T-helper 2 cell treated with Interferon-gamma antibody and Interleukin-4, amounts not matched to agents 5 μg/mL and 100 μg/mL, for 36 hours (primary cell): ENCODE data around the gene ERMARD.

Experiments used
- DNase-seq: peaks from one replicate; pipeline ENCODE4 v3.0.0; 2021; ENCODE audit warnings: low spot score
- H3K27ac Mint-ChIP-seq: one replicate; pipeline ENCODE4 v1.8.0; 2021; ENCODE audit warnings: mild to moderate bottlenecking, mixed read lengths
- H3K27me3 Mint-ChIP-seq: one replicate; pipeline ENCODE4 v1.8.0; 2021; ENCODE audit warnings: low read depth, mixed read lengths
- H3K36me3 Mint-ChIP-seq: one replicate; pipeline ENCODE4 v1.8.0; 2021; ENCODE audit warnings: low read depth, mixed read lengths
- H3K4me1 Mint-ChIP-seq: one replicate; pipeline ENCODE4 v1.8.0; 2021; ENCODE audit warnings: low read depth, mixed read lengths
- H3K4me3 Mint-ChIP-seq: one replicate; pipeline ENCODE4 v1.8.0; 2022; ENCODE audit warnings: mild to moderate bottlenecking, moderate library complexity, mixed read lengths
- H3K9me3 Mint-ChIP-seq: one replicate; pipeline ENCODE4 v1.8.0; 2021; ENCODE audit warnings: mixed read lengths

The ERMARD gene

GRCh38 chr6:169723991-169724493 lies 27.4 kb upstream of the ERMARD start:
- Mint-ChIP-seq H3K9me3 (no peaks in the 10 kb centered on the region), H3K4me1 (peaks cover 40% of the 10 kb centered on the region), H3K4me3 (peak overlapping the region; percentile 34), H3K36me3 (peaks cover 11% of the 10 kb centered on the region), H3K27ac (peak overlapping the region; percentile 38), H3K27me3 (peaks cover 4% of the 10 kb centered on the region)
- DNase-seq, result peak; percentile 50

GRCh38 chr6:169724494-169725124 lies 26.8 kb upstream of the ERMARD start, which contains the start of gene PHF10:
Gene PHF10, minus strand, starts transcription at chr6:169724500. Its CDS starts 569 bp downstream, at chr6:169723931.
- peak; percentile 66 for DNase-seq
- Mint-ChIP-seq H3K9me3 (no peaks in the 10 kb centered on the region), H3K36me3 (peaks cover 7% of the 10 kb centered on the region), H3K27ac (peak within 1 kb of the TSS; percentile 98), H3K4me1 (peaks cover 34% of the 10 kb centered on the region), H3K4me3 (peak within 1 kb of the TSS; percentile 92), H3K27me3 (peaks cover 4% of the 10 kb centered on the region)

- Mint-ChIP-seq H3K27me3 (peaks cover 4% of the 10 kb centered on the region), H3K9me3 (no peaks in the 10 kb centered on the region), H3K4me1 (peaks cover 31% of the 10 kb centered on the region), H3K27ac (peak overlapping the region; percentile 85), H3K4me3 (peak overlapping the region; percentile 81), H3K36me3 (peaks cover 5% of the 10 kb centered on the region)
- DNase-seq, result peak; percentile 23
These were observed 26.0 kb upstream of the ERMARD start for GRCh38 chr6:169725125-169726048.

DNA sequence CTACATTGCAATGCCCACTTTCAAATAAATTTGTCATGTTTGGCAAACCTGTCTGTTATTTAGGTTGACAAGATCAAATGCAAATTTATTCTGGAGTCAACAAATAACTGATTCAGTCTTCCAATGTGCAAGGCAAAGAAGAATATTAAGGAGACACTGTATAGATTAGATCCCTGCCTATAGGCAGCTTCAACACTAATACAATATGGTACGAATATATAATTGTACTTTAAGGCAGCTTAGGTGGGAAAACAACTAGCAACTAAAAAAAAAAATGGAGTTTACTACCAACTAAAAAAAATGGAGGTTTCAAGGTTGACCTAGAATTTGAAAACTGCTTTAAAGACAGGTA lies 25.4 kb upstream of the ERMARD start:
- no peak for DNase-seq
- Mint-ChIP-seq H3K4me3 (peak overlapping the region; percentile 81), H3K27ac (peak overlapping the region; percentile 43), H3K27me3 (peaks cover 7% of the 10 kb centered on the region), H3K36me3 (peaks cover 4% of the 10 kb centered on the region), H3K9me3 (no peaks in the 10 kb centered on the region), H3K4me1 (peaks cover 28% of the 10 kb centered on the region)

DNA sequence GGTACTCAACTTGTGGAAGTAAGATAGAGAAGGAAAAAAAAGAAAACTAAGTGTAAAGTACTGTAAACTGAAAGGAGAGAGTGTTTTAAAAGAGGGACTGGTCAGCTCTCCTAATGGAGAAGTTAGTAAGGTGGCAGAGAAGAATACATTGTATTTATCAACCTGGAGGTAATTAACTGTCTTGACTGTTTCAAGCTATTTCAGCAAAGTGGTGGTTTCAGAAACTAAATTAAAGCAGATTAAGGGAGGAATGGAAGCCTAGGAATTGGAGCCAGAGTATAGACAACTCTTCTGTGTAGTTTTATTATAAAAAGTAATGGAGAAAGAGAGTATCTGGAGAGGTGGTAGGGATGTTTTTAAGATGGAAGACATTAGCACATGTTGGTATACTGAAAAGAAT lies 24.5 kb upstream of the ERMARD start:
- H3K9me3 Mint-ChIP-seq, result no peaks in the 10 kb centered on the region
- H3K4me1 Mint-ChIP-seq, result peaks cover 22% of the 10 kb centered on the region
- H3K4me3 Mint-ChIP-seq, result no peak overlapping the region
- H3K36me3 Mint-ChIP-seq, result peaks cover 2% of the 10 kb centered on the region
- no peak for DNase-seq
- H3K27me3 Mint-ChIP-seq, result peaks cover 7% of the 10 kb centered on the region
- no peak overlapping the region for H3K27ac Mint-ChIP-seq

DNA sequence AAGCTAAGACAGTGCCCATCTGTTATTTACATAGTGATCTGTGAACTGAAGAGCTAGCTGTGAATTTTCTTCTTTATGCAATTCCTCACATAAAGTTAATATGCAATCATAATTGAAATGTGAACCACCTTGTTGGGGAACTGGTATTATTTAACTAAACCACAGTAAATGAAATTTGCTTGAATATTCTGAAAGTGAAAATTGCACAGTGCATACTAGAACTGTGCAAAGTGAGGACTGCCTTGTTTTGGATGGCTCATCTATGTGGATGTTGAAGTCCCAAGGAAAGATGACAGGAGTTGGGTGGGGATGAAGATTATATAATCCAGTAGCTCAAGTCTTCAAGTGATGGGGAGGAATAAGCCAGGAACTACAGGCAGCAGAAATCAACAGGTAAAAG lies 21.5 kb upstream of the ERMARD start:
- Mint-ChIP-seq H3K4me1 (peaks cover 16% of the 10 kb centered on the region), H3K27me3 (peaks cover 30% of the 10 kb centered on the region), H3K27ac (no peak overlapping the region), H3K9me3 (no peaks in the 10 kb centered on the region), H3K36me3 (no peaks in the 10 kb centered on the region), H3K4me3 (no peak overlapping the region)
- no peak for DNase-seq

DNA sequence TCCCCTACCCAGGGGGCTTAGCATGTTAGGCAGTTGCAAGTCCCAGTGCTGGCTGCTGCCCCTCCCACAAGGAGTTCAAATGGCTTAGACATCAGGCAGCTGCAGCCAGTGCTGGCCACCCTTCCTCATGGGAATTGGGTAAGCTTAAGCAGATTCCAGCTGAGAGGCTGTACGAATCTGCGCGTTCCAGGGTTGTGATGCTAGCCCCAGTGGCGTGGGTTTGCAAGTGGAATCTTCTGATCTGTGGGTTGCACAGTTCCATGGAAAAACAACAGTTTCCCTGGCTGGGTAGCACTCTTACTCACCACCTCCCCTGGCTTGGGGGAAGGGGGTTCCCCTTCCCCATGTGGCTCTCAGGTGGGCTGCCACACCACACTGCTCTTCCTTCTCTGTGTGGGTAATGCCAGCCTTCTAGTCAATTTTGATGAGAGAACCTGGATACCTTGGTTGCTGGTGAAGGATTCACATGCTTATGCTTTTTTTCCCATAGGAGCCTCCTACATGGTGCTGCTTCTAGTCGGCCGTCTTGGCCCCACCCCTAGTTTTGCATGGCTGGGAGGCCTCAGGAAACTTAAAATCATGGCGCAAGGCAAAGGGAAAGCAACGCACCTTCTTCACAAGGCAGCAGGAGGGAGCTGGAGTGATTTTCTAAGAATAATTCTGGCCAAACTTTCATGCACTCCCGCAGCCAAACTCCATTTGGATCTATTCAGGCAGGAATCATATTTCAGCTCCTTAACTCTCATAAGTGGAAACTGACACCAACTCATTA lies 13.0 kb upstream of the ERMARD start:
- Mint-ChIP-seq H3K4me3 (no peak overlapping the region), H3K27ac (no peak overlapping the region), H3K9me3 (no peaks in the 10 kb centered on the region), H3K36me3 (no peaks in the 10 kb centered on the region), H3K4me1 (no peaks in the 10 kb centered on the region), H3K27me3 (peaks cover 37% of the 10 kb centered on the region)
- no peak for DNase-seq

DNA sequence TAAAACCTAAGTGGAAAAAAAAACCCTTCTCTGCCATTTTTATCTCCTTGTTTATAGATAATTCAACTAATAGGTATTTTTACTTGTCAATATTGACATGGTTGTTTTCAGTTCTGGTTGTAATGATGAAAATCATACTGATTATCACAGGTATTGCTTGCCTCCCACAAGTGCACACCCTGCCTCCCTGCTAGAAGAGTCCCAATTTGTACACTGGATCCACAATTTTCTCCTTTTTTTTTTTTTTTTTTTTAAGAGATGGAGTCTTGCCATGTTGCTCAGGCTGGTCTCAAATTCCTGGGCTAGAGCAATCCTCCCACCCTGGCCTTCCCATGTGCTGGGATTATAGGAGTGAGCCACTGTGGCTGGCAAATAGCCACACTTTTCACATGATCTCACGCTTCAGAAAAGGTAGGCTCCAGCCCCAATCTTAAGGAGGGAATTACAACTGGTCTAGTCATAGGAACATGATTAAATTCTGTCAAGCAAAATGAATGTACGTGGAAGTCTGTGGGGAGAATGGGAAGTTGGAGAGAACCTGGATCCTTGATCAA lies 12.4 kb upstream of the ERMARD start:
- Mint-ChIP-seq H3K4me1 (no peaks in the 10 kb centered on the region), H3K9me3 (no peaks in the 10 kb centered on the region), H3K36me3 (no peaks in the 10 kb centered on the region), H3K27ac (no peak overlapping the region), H3K27me3 (peaks cover 36% of the 10 kb centered on the region), H3K4me3 (no peak overlapping the region)
- DNase-seq, result no peak

- Mint-ChIP-seq H3K36me3 (no peaks in the 10 kb centered on the region), H3K27me3 (peaks cover 23% of the 10 kb centered on the region), H3K4me3 (no peak overlapping the region), H3K4me1 (no peaks in the 10 kb centered on the region), H3K27ac (no peak overlapping the region), H3K9me3 (peaks cover 5% of the 10 kb centered on the region)
- DNase-seq, result no peak
These were observed 10.1 kb upstream of the ERMARD start for GRCh38 chr6:169741344-169741743.

DNA sequence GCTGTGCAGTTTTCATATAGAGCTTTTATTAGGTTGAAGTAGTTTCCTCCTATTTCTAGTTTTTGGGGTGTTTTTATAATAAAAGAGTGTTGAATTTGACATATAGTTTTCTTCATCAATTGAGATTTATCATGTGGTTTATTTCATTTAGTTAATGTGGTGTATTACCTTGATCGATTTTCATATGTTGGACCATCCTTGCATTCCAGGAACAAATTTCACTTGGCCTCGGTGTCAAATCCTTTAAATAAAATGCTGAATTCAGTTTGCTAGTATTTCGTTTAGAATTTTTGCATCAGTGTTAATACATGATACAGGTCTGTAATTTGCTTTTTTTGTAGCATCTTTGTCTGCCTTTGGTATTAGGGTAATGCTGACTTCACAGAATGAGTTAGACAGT lies 6.0 kb upstream of the ERMARD start:
- Mint-ChIP-seq H3K9me3 (peaks cover 5% of the 10 kb centered on the region), H3K36me3 (peaks cover 6% of the 10 kb centered on the region), H3K27ac (no peak overlapping the region), H3K27me3 (peaks cover 18% of the 10 kb centered on the region), H3K4me3 (no peak overlapping the region), H3K4me1 (peaks cover 10% of the 10 kb centered on the region)
- DNase-seq, result no peak

DNA sequence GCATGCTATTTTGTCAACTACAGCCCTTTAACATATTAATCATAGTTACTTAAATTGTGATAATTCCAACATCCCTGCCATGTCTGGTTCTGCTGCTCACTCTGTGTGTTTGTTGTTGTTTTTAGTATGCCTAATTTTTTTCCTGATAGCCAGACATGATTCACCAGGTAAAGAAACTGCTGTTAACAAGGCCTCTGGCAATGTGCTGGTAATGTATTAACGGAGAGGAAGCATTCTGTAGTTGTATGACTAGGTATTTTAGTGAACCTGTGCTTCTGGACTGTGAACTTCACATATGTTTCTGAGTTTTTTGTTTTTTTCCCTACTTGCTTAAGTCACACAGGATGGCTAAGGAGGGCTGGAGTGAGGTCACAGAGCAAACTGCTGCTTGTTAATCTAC lies 4.9 kb upstream of the ERMARD start:
- Mint-ChIP-seq H3K27ac (no peak overlapping the region), H3K9me3 (peaks cover 5% of the 10 kb centered on the region), H3K27me3 (peaks cover 18% of the 10 kb centered on the region), H3K36me3 (peaks cover 11% of the 10 kb centered on the region), H3K4me3 (no peak overlapping the region), H3K4me1 (peaks cover 13% of the 10 kb centered on the region)
- no peak for DNase-seq

DNA sequence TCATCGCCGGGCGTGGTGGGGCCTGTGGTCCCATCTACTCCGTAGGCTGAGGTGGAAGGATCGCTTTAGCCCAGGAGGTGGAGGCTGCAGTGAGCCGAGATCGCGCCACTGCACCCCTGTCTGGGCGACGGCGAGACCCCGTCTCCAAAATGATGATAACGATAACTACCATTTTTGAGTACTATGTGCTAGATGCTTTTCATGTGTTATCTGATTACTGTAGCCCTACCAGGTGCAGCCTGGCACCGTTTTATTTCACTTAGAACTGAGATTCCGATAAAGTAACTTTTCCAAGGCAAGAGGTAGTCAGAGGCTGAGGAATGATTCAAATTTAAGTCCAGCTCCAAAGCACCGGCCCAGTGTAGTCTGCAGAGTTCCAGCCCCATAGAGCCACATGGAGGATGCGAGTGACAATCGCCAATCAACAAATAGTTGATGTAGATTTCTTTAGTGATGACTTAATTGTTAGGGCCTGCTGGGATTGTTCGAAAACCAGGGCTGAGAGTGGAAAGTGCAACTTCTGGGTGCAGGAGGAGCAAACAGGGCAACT lies 727 bp downstream of the ERMARD start:
- Mint-ChIP-seq H3K27me3 (peaks cover 2% of the 10 kb centered on the region), H3K4me3 (peak overlapping the region; percentile 93), H3K27ac (peak overlapping the region; percentile 91), H3K4me1 (peaks cover 27% of the 10 kb centered on the region), H3K36me3 (peaks cover 20% of the 10 kb centered on the region), H3K9me3 (no peaks in the 10 kb centered on the region)
- no peak for DNase-seq

- no peaks in the 10 kb centered on the region for H3K9me3 Mint-ChIP-seq
- H3K4me3 Mint-ChIP-seq, result no peak overlapping the region
- peaks cover 31% of the 10 kb centered on the region for H3K36me3 Mint-ChIP-seq
- no peaks in the 10 kb centered on the region for H3K27me3 Mint-ChIP-seq
- DNase-seq, result no peak
- H3K27ac Mint-ChIP-seq, result no peak overlapping the region
- peaks cover 19% of the 10 kb centered on the region for H3K4me1 Mint-ChIP-seq
These were observed 3.7 kb downstream of the ERMARD start for GRCh38 chr6:169755162-169755561.
